Measurements from ENCODE around the gene FBLN7.

DNA sequence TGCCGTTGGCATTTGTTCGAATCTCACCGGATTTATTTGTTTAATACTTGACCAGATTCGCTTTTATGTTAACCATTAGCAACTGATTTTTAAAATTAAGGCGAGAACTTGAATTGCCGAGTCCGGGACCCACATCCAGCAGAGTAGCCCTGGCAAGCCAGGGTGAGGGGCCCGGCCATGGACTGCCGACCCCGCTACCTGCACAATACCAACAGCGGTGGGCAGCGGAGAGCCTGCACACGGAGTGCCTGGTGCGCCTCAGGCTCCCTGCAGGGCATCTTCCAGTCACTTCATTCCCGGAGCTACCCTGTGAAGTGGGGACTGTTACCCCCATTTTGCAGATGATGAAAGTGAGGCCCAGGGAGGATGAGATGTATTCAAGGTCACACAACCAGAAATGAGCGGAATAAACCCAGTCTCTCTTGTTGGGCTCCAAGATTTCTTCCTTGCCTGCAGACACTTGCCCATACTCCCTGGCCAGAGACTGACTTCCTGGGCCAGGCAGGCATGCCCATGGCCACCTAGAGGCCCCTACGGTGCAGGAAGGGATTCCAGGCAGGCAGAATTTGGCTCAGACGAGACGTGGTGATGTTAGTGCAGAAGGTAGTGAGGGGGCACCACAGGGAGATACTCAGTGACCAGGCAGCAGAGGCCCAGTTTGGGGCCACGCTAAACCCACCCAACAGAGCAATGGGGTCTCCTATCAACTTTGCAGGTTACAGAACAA lies 2.9 kb downstream of the FBLN7 start:
- TF ChIP-seq, protein P1, sequence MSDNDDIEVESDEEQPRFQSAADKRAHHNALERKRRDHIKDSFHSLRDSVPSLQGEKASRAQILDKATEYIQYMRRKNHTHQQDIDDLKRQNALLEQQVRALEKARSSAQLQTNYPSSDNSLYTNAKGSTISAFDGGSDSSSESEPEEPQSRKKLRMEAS (IDR thresholded peaks at IDR 0.05) = no peak
- TF ChIP-seq EGR1 (IDR thresholded peaks at IDR 0.05) (no peak), RAD21 (IDR thresholded peaks at IDR 0.05; ENCODE audit: low read depth) (no peak), TAF1 (IDR thresholded peaks at IDR 0.05; ENCODE audit: low read depth) (no peak), ZBTB7A (IDR thresholded peaks at IDR 0.05; ENCODE audit: low read depth) (no peak), REST (IDR thresholded peaks at IDR 0.05; ENCODE audit: low read depth) (no peak), CEBPB (IDR thresholded peaks at IDR 0.05) (no peak), EP300 (IDR thresholded peaks at IDR 0.05; ENCODE audit: borderline replicate concordance) (no peak), FOXM1 (IDR thresholded peaks at IDR 0.05; ENCODE audit: borderline replicate concordance, low read depth) (no peak), NFIC (IDR thresholded peaks at IDR 0.05) (no peak)

Measured in Ishikawa (cell line).